Endothelial cell of umbilical vein (primary cell): ENCODE results near the gene ATP10A. TPM values are rescaled to one million over a fixed set of nuclear protein-coding genes. Genes with fewer than 3 reads are reported as not detected.

Source experiments
- BruUV-seq: library from RNA; stranded (reverse); fragments of 400-500 nt; replicated peaks from 2 replicates; lab custom pipeline; 2021; lab: Mats Ljungman, UMichigan
- CTCF ChIA-PET: fragments of 300-600, 350-600 bp; sonication (Branson Sonifier 250); formaldehyde crosslinking; loops from one replicate; lab custom pipeline; 2021; ENCODE audit warnings: antibody characterized with exemption, inconsistent platforms; lab: Charles Lee
- POLR2A ChIA-PET: fragments of 300-600, 350-600 bp; sonication (Branson Sonifier 250); formaldehyde crosslinking; loops from one replicate; lab custom pipeline; 2021; ENCODE audit warnings: antibody characterized with exemption, inconsistent platforms; lab: Charles Lee
- DNase-seq: peaks from one replicate; pipeline ENCODE4 v3.0.0-alpha.2; 2011; ENCODE audit warnings: low read depth, low spot score
- FAIRE-seq: peaks from 2 replicates; lab custom pipeline; 2011; peaks lifted over from hg19 to GRCh38; lab: Jason Lieb, UNC
- H2AFZ ChIP-seq: 2 replicates; pipeline ENCODE4 v1.6.0; 2012; ENCODE audit warnings: low read depth, low read length, control low read depth, inconsistent platforms
- H3K27ac ChIP-seq: 2 replicates; pipeline ENCODE4 v1.5.1; 2011; ENCODE audit warnings: low read depth, mild to moderate bottlenecking, control low read depth, low read length, moderate library complexity; ENCODE audit not compliant: insufficient read depth
- H3K27me3 ChIP-seq, 2 experiments: 2 replicates each; pipeline versions ENCODE4 v1.6.0 to v1.6.1; 2011; ENCODE audit warnings: low read length in 2 of 2, mixed read lengths in 1 of 2; ENCODE audit not compliant: control insufficient read depth in 2 of 2, insufficient read depth in 2 of 2
- H3K36me3 ChIP-seq, 2 experiments: 2 replicates in 1 of 2; 3 replicates in 1 of 2; pipeline ENCODE4 v1.5.1; 2011; ENCODE audit warnings: low read length in 2 of 2, mild to moderate bottlenecking in 1 of 2, moderate library complexity in 1 of 2; ENCODE audit not compliant: control insufficient read depth in 2 of 2, insufficient read depth in 2 of 2; ENCODE audit errors: extremely low read depth in 1 of 2
- H3K4me1 ChIP-seq: 3 replicates; pipeline ENCODE4 v1.5.1; 2011; ENCODE audit warnings: mild to moderate bottlenecking, low read length; ENCODE audit not compliant: control insufficient read depth, insufficient read depth; ENCODE audit errors: extremely low read depth
- H3K4me2 ChIP-seq: 2 replicates; pipeline ENCODE4 v1.6.1; 2011; ENCODE audit warnings: low read length, control low read depth, mixed read lengths; ENCODE audit not compliant: insufficient read depth
- H3K4me3 ChIP-seq, 3 experiments: fragments of 200-600 bp in 1 of 3; sonication (generic), shearing (Covaris generic) in 1 of 3; replicated peaks in 1 of 3; 2 replicates each; pipeline ENCODE4 v1.5.1; 2011 to 2016; ENCODE audit warnings: control low read depth in 3 of 3, low read length in 3 of 3, mild to moderate bottlenecking in 2 of 3, inconsistent platforms in 1 of 3, low read depth in 1 of 3, moderate library complexity in 1 of 3; ENCODE audit not compliant: insufficient read depth in 1 of 3
- H3K79me2 ChIP-seq: 2 replicates; pipeline ENCODE4 v1.6.0; 2012; ENCODE audit warnings: low read length, inconsistent platforms; ENCODE audit not compliant: control insufficient read depth, insufficient read depth
- H3K9ac ChIP-seq: replicated peaks from 2 replicates; pipeline ENCODE3; 2011; ENCODE audit warnings: low read length, control low read depth; ENCODE audit not compliant: insufficient read depth; ENCODE audit errors: extremely low read depth
- H3K9me1 ChIP-seq: replicated peaks from 3 replicates; pipeline ENCODE4 v1.6.0; 2011; ENCODE audit warnings: mild to moderate bottlenecking, low read length; ENCODE audit not compliant: control insufficient read depth, insufficient read depth; ENCODE audit errors: extremely low read depth
- H3K9me3 ChIP-seq: replicated peaks from 2 replicates; pipeline ENCODE4 v1.5.1; 2012; ENCODE audit warnings: low read length, inconsistent platforms; ENCODE audit not compliant: control insufficient read depth, insufficient read depth
- H4K20me1 ChIP-seq: replicated peaks from 2 replicates; pipeline ENCODE3; 2011; ENCODE audit warnings: mild to moderate bottlenecking, low read length; ENCODE audit not compliant: control insufficient read depth, insufficient read depth; ENCODE audit errors: extremely low read depth
- EZH2 ChIP-seq: IDR thresholded peaks from 2 replicates; pipeline ENCODE4 v1.6.1; 2012; ENCODE audit warnings: borderline replicate concordance, low read depth, mild to moderate bottlenecking, moderate library complexity, low read length, inconsistent platforms; ENCODE audit not compliant: severe bottlenecking
- FOS ChIP-seq: IDR thresholded peaks from 2 replicates; pipeline ENCODE4 v1.6.1; 2011; ENCODE audit warnings: mild to moderate bottlenecking, low read length, moderate library complexity, borderline replicate concordance; ENCODE audit not compliant: insufficient read depth
- GATA2 ChIP-seq: IDR thresholded peaks from 2 replicates; pipeline ENCODE4 v1.7.0; 2011; ENCODE audit warnings: low read depth, mild to moderate bottlenecking, moderate library complexity, mixed read lengths, low read length; ENCODE audit not compliant: insufficient read length, insufficient read depth
- JUN ChIP-seq: IDR thresholded peaks from 2 replicates; pipeline ENCODE4 v1.6.1; 2011; ENCODE audit warnings: borderline replicate concordance, low read depth; ENCODE audit not compliant: insufficient read length, insufficient read depth
- MAX ChIP-seq: IDR thresholded peaks from 2 replicates; pipeline ENCODE4 v1.6.1; 2011; ENCODE audit not compliant: insufficient read depth, insufficient read length
- MYC ChIP-seq: IDR thresholded peaks from one replicate; pipeline ENCODE4 v1.6.1; 2011; ENCODE audit warnings: mild to moderate bottlenecking, low read depth, low read length
- POLR2A ChIP-seq: IDR thresholded peaks from 2 replicates; pipeline ENCODE4 v1.6.1; 2012; ENCODE audit warnings: low read depth, mild to moderate bottlenecking, control low read depth, low read length
- POLR2AphosphoS5 ChIP-seq: IDR thresholded peaks from 2 replicates; pipeline ENCODE4 v1.6.1; 2012; ENCODE audit warnings: low read depth, mild to moderate bottlenecking, control low read depth, low read length, moderate library complexity; ENCODE audit not compliant: insufficient read depth
- dilution Hi-C: fragments of 300-500 bp; cut with MboI; formaldehyde crosslinking; loops from one replicate; pipeline ENCODE4 v1.15.0; 2019; ENCODE audit warnings: low sequenced_read_pairs; ENCODE audit not compliant: extremely low pct_ligation_motif_present
- intact Hi-C: fragments of 100-400 bp; cut with micrococcal nuclease; formaldehyde crosslinking; loops from one replicate; pipeline ENCODE4 v1.10.0; 2022
- polyA plus RNA-seq, 4 experiments: library from polyadenylated mRNA; depleted of rRNA in 3 of 4; stranded (reverse) in 3 of 4; unstranded in 1 of 4; fragments of >200 nt; gene quantifications; 2 replicates each; pipeline versions ENCODE4 v1.2.1 to v1.2.3, GENCODE V29; 2011 to 2012; ENCODE audit warnings: missing spikeins in 1 of 4
- total RNA-seq: library from RNA; stranded (reverse); gene quantifications from 2 replicates; pipeline ENCODE4 v1.2.3, GENCODE V29; 2021
- TF ChIP-seq, protein P1 (sequence below), 2 donors: IDR thresholded peaks; 1 replicate in 1 of 2; 2 replicates in 1 of 2; pipeline ENCODE4 v1.5.1; 2011; ENCODE audit warnings: low read length in 2 of 2, mild to moderate bottlenecking in 2 of 2, moderate library complexity in 2 of 2, control low read depth in 1 of 2, inconsistent platforms in 1 of 2, low read depth in 1 of 2; ENCODE audit not compliant: insufficient read depth in 1 of 2; ENCODE audit errors: extremely low read depth in 1 of 2

The ATP10A gene
- total and polyA plus RNA-seq, 2 donors (not counting 3 experiments of a cell fraction or from before 2014, with no cell fraction given), result not detected

DNA sequence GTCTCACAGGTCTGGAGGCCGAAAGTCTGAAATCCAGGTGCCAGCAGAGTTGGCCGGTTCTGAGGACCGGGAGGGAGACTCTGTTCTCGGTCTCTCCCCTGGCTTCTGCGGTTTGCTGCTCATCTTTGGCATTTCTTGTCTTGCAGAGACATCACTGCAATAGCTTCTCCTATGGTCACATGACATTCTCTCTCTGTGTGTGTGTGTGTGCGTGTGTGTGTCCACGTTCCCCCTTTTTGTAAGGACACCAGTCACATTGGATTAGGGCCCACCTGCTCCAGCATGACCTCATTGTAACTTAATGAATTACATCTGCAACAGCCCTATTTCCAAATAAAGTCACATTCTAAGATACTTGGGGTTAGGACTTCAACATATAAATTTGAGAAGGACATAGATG lies 12.4 kb upstream of the ATP10A start:
- H3K9me3 ChIP-seq, result no peaks in the 10 kb centered on the region
- no peak overlapping the region for H3K27ac ChIP-seq
- no peaks in the 10 kb centered on the region for H3K79me2 ChIP-seq
- CTCF ChIA-PET, result no interaction called here
- no peaks in the 10 kb centered on the region for H4K20me1 ChIP-seq
- intact Hi-C loops, result no loop called here
- POLR2A ChIA-PET, result no interaction called here
- no peaks in the 10 kb centered on the region for H3K4me1 ChIP-seq
- dilution Hi-C loops, result no loop called here
- H2AFZ ChIP-seq, result no peak overlapping the region
- FAIRE-seq (no peak), DNase-seq (no peak)
- no peak overlapping the region for H3K4me3 ChIP-seq
- H3K9me1 ChIP-seq, result no peaks in the 10 kb centered on the region
- H3K36me3 ChIP-seq, result no peaks in the 10 kb centered on the region
- no TSS peak for BruUV-seq
- no peak overlapping the region for H3K9ac ChIP-seq
- TF ChIP-seq MAX (no peak), POLR2A (no peak)
- no peak overlapping the region for H3K4me2 ChIP-seq
- H3K27me3 ChIP-seq, result no peaks in the 10 kb centered on the region

GRCh38 chr15:25874379-25874778 lies 11.3 kb upstream of the ATP10A start:
- intact Hi-C loops, result no loop called here
- TF ChIP-seq MAX, result no peak
- no peak for TF ChIP-seq POLR2A
- no peak for TF ChIP-seq MYC
- no peak for TF ChIP-seq FOS
- no peak for TF ChIP-seq POLR2AphosphoS5
- no peak for TF ChIP-seq GATA2
- TF ChIP-seq JUN, result no peak
- no peak for TF ChIP-seq EZH2
- TF ChIP-seq, protein P1, sequence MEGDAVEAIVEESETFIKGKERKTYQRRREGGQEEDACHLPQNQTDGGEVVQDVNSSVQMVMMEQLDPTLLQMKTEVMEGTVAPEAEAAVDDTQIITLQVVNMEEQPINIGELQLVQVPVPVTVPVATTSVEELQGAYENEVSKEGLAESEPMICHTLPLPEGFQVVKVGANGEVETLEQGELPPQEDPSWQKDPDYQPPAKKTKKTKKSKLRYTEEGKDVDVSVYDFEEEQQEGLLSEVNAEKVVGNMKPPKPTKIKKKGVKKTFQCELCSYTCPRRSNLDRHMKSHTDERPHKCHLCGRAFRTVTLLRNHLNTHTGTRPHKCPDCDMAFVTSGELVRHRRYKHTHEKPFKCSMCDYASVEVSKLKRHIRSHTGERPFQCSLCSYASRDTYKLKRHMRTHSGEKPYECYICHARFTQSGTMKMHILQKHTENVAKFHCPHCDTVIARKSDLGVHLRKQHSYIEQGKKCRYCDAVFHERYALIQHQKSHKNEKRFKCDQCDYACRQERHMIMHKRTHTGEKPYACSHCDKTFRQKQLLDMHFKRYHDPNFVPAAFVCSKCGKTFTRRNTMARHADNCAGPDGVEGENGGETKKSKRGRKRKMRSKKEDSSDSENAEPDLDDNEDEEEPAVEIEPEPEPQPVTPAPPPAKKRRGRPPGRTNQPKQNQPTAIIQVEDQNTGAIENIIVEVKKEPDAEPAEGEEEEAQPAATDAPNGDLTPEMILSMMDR (IDR thresholded peaks at IDR 0.05; ENCODE audit: extremely low read depth in 1 of 2, insufficient read depth in 1 of 2, low read depth in 1 of 2, low read length in 2 of 2), result no peak
- H3K9ac ChIP-seq, result no peak overlapping the region

More at GRCh38 chr15:25874379-25874778, 11.3 kb upstream of the ATP10A start:
- BruUV-seq, result no TSS peak
- H3K9me1 ChIP-seq, result no peaks in the 10 kb centered on the region
- no peak overlapping the region for H3K4me3 ChIP-seq
- H3K36me3 ChIP-seq, result no peaks in the 10 kb centered on the region
- no peak overlapping the region for H3K27ac ChIP-seq
- H3K79me2 ChIP-seq, result no peaks in the 10 kb centered on the region
- no peaks in the 10 kb centered on the region for H3K9me3 ChIP-seq
- no peaks in the 10 kb centered on the region for H3K4me1 ChIP-seq
- no peak overlapping the region for H2AFZ ChIP-seq
- ChIA-PET POLR2A (no interaction called here), CTCF (no interaction called here)
- no peaks in the 10 kb centered on the region for H4K20me1 ChIP-seq
- dilution Hi-C loops, result no loop called here
- no peaks in the 10 kb centered on the region for H3K27me3 ChIP-seq
- no peak overlapping the region for H3K4me2 ChIP-seq
- no peak for FAIRE-seq
- DNase-seq, result no peak
